Measurements from ENCODE around the gene ZNF333.

GRCh38 chr19:14650161-14650560, 39.7 kb upstream of the ZNF333 start:
- TF ChIP-seq CHD1 (IDR thresholded peaks at IDR 0.05; ENCODE audit: low read depth, low read length) (no peak), CTCF (conservative IDR thresholded peaks at IDR 0.05; ENCODE audit: low read depth, low read length) (no peak), SMC3 (IDR thresholded peaks at IDR 0.05; ENCODE audit: low read depth, low read length) (no peak), POLR2A (IDR thresholded peaks at IDR 0.05; ENCODE audit: low read depth, low read length) (no peak), MAZ (IDR thresholded peaks at IDR 0.05; ENCODE audit: borderline replicate concordance, low read depth, low read length) (no peak), USF2 (IDR thresholded peaks at IDR 0.05; ENCODE audit: low read depth, low read length) (no peak), RFX5 (IDR thresholded peaks at IDR 0.05; ENCODE audit: low read depth, low read length) (no peak), BHLHE40 (IDR thresholded peaks at IDR 0.05; ENCODE audit: low read depth, low read length) (no peak), RCOR1 (IDR thresholded peaks at IDR 0.05; ENCODE audit: insufficient replicate concordance, low read length) (no peak)

All from IMR-90 (cell line).